GM19452 (cell line): Measurements from ENCODE around the gene FCAMR.

ENCODE experiments used
- ATAC-seq: cut with Tn5 transposase; IDR thresholded peaks from one replicate; pipeline ENCODE4 v1.9.1; 2021; ENCODE audit not compliant: unreplicated experiment

Gene FCAMR

GRCh38 chr1:206970446-206970845 lies at the start of gene FCAMR:
FCAMR (minus strand) TSS chr1:206970460; CDS start chr1:206970125, 335 bp downstream.
- ATAC-seq: no peak

- no peak for ATAC-seq
Measured at GRCh38 chr1:207019661-207020060, 49.4 kb upstream of the FCAMR start.

GRCh38 chr1:207019161-207019560 lies 48.9 kb upstream of the FCAMR start:
- no peak for ATAC-seq

- ATAC-seq: no peak
Measured at GRCh38 chr1:207018707-207019106, 48.4 kb upstream of the FCAMR start.

- no peak for ATAC-seq
Measured at GRCh38 chr1:207017615-207018559, 47.6 kb upstream of the FCAMR start.

- no peak for ATAC-seq
Measured at GRCh38 chr1:207015791-207016190, 45.5 kb upstream of the FCAMR start.

- ATAC-seq: no peak
Measured at GRCh38 chr1:207014728-207015127, 44.5 kb upstream of the FCAMR start.

- no peak for ATAC-seq
Measured at GRCh38 chr1:207013321-207014085, 43.2 kb upstream of the FCAMR start.

- ATAC-seq: no peak
Measured at GRCh38 chr1:207010726-207011125, 40.5 kb upstream of the FCAMR start.

- no peak for ATAC-seq
Measured at GRCh38 chr1:207009945-207010344, 39.7 kb upstream of the FCAMR start.

- no peak for ATAC-seq
Measured at GRCh38 chr1:207009182-207009850, 39.1 kb upstream of the FCAMR start.

- no peak for ATAC-seq
Measured at GRCh38 chr1:207007352-207008033, 37.2 kb upstream of the FCAMR start.

- ATAC-seq: no peak
Measured at GRCh38 chr1:207006914-207007313, 36.7 kb upstream of the FCAMR start.

GRCh38 chr1:207006083-207006482 lies 35.8 kb upstream of the FCAMR start:
- no peak for ATAC-seq

GRCh38 chr1:207004931-207005830 lies 34.9 kb upstream of the FCAMR start:
- no peak for ATAC-seq

- ATAC-seq: no peak
Measured at GRCh38 chr1:207003210-207003609, 33.0 kb upstream of the FCAMR start.

GRCh38 chr1:207002724-207003146 lies 32.5 kb upstream of the FCAMR start:
- no peak for ATAC-seq

GRCh38 chr1:207001492-207002245 lies 31.4 kb upstream of the FCAMR start:
- no peak for ATAC-seq

- ATAC-seq: no peak
Measured at GRCh38 chr1:207000651-207001291, 30.5 kb upstream of the FCAMR start.
